Skeletal muscle satellite cell (primary cell): ENCODE measurements around the gene CAND2.
"Not testable (repeated sequence)": the region's sequence is repeated elsewhere in the genome, so short reads cannot be mapped to it uniquely, and the experiment has no call there.

Source experiments
- H3K27me3 ChIP-seq: 2 replicates; pipeline ENCODE4 v1.7.0; 2013; ENCODE audit warnings: low read length; ENCODE audit not compliant: control insufficient read depth, insufficient read depth
- H3K36me3 ChIP-seq: 2 replicates; pipeline ENCODE4 v1.7.0; 2013; ENCODE audit warnings: mild to moderate bottlenecking, control low read depth, low read length; ENCODE audit not compliant: insufficient read depth
- H3K4me1 ChIP-seq: 2 replicates; pipeline ENCODE4 v1.7.0; 2013; ENCODE audit warnings: low read length; ENCODE audit not compliant: control insufficient read depth, insufficient read depth
- H3K4me2 ChIP-seq: 2 replicates; pipeline ENCODE4 v1.7.0; 2013; ENCODE audit warnings: mild to moderate bottlenecking, low read length
- H3K4me3 ChIP-seq: 2 replicates; pipeline ENCODE4 v1.7.0; 2013; ENCODE audit warnings: low read length
- H3K9ac ChIP-seq: 2 replicates; pipeline ENCODE4 v1.7.0; 2013; ENCODE audit warnings: mild to moderate bottlenecking, low read depth, low read length, moderate library complexity
- H3K9me3 ChIP-seq: replicated peaks from 2 replicates; pipeline ENCODE4 v1.7.0; 2013; ENCODE audit warnings: mild to moderate bottlenecking, control low read depth, low read length

The CAND2 gene

GRCh38 chr3:12835052-12835665 lies 38.7 kb downstream of the CAND2 start:
- Histone ChIP-seq H3K9me3 (no peaks in the 10 kb centered on the region), H3K4me3 (no peak overlapping the region), H3K4me2 (no peak overlapping the region), H3K4me1 (peaks cover 33% of the 10 kb centered on the region), H3K9ac (no peak overlapping the region), H3K36me3 (peaks cover 91% of the 10 kb centered on the region), H3K27me3 (no peaks in the 10 kb centered on the region)

GRCh38 chr3:12837295-12837986 lies 41.0 kb downstream of the CAND2 start:
- no peak overlapping the region for H3K9ac ChIP-seq
- peaks cover 85% of the 10 kb centered on the region for H3K36me3 ChIP-seq
- peak overlapping the region; percentile 96 for H3K4me2 ChIP-seq
- H3K9me3 ChIP-seq: no peaks in the 10 kb centered on the region
- peaks cover 33% of the 10 kb centered on the region for H3K4me1 ChIP-seq
- H3K4me3 ChIP-seq: peak overlapping the region; percentile 35
- no peaks in the 10 kb centered on the region for H3K27me3 ChIP-seq

GRCh38 chr3:12838179-12838965 lies 41.9 kb downstream of the CAND2 start:
- Histone ChIP-seq H3K36me3 (peaks cover 75% of the 10 kb centered on the region), H3K9ac (no peak overlapping the region), H3K4me3 (peak overlapping the region; percentile 22), H3K4me1 (peaks cover 33% of the 10 kb centered on the region), H3K9me3 (no peaks in the 10 kb centered on the region), H3K4me2 (peak overlapping the region; percentile 96), H3K27me3 (no peaks in the 10 kb centered on the region)

GRCh38 chr3:12839156-12839946 lies 42.9 kb downstream of the CAND2 start:
- peak overlapping the region; percentile 98 for H3K9ac ChIP-seq
- H3K4me1 ChIP-seq: peaks cover 33% of the 10 kb centered on the region

GRCh38 chr3:12840148-12840547 lies 43.7 kb downstream of the CAND2 start:
- peak overlapping the region; percentile 96 for H3K4me2 ChIP-seq
- H3K9ac ChIP-seq: peak overlapping the region; percentile 98
- H3K9me3 ChIP-seq, H3K27me3 ChIP-seq: not testable (repeated sequence)
- H3K4me1 ChIP-seq: peaks cover 33% of the 10 kb centered on the region
- H3K4me3 ChIP-seq: peak overlapping the region; percentile 95
- peaks cover 58% of the 10 kb centered on the region for H3K36me3 ChIP-seq

More at GRCh38 chr3:12839156-12839946, 42.9 kb downstream of the CAND2 start:
- Histone ChIP-seq H3K4me3 (peak overlapping the region; percentile 95), H3K9me3 (no peaks in the 10 kb centered on the region), H3K27me3 (no peaks in the 10 kb centered on the region), H3K4me2 (peak overlapping the region; percentile 96), H3K36me3 (peaks cover 66% of the 10 kb centered on the region)

- Histone ChIP-seq H3K9me3 (no peaks in the 10 kb centered on the region), H3K27me3 (no peaks in the 10 kb centered on the region), H3K4me1 (peaks cover 33% of the 10 kb centered on the region), H3K36me3 (peaks cover 52% of the 10 kb centered on the region), H3K4me3 (peak overlapping the region; percentile 95), H3K9ac (peak overlapping the region; percentile 98), H3K4me2 (peak overlapping the region; percentile 96)
Measured at GRCh38 chr3:12840591-12841148, 44.2 kb downstream of the CAND2 start.

- Histone ChIP-seq H3K9me3 (no peaks in the 10 kb centered on the region), H3K9ac (peak within 1 kb of the TSS; percentile 98), H3K4me1 (peaks cover 33% of the 10 kb centered on the region), H3K4me3 (peak within 1 kb of the TSS; percentile 95), H3K27me3 (no peaks in the 10 kb centered on the region), H3K4me2 (peak within 1 kb of the TSS; percentile 96), H3K36me3 (peaks cover 45% of the 10 kb centered on the region)
Measured at GRCh38 chr3:12841149-12841969, 44.9 kb downstream of the CAND2 start, which contains the start of gene RPL32. Gene RPL32, minus strand, starts transcription at chr3:12841565. Its CDS starts 1,328 bp downstream, at chr3:12840237.

- peak overlapping the region; percentile 37 for H3K4me3 ChIP-seq
- H3K9me3 ChIP-seq: no peaks in the 10 kb centered on the region
- peak overlapping the region; percentile 96 for H3K4me2 ChIP-seq
- peaks cover 40% of the 10 kb centered on the region for H3K36me3 ChIP-seq
- H3K27me3 ChIP-seq: no peaks in the 10 kb centered on the region
- H3K9ac ChIP-seq: peak overlapping the region; percentile 98
- H3K4me1 ChIP-seq: peaks cover 30% of the 10 kb centered on the region
Measured at GRCh38 chr3:12841970-12842328, 45.5 kb downstream of the CAND2 start.

GRCh38 chr3:12842469-12842868 lies 46.0 kb downstream of the CAND2 start:
- H3K4me2 ChIP-seq: no peak overlapping the region
- no peaks in the 10 kb centered on the region for H3K27me3 ChIP-seq

GRCh38 chr3:12845811-12846210 lies 49.3 kb downstream of the CAND2 start:
- no peak overlapping the region for H3K9ac ChIP-seq
- H3K27me3 ChIP-seq: peaks cover 2% of the 10 kb centered on the region
- peaks cover 3% of the 10 kb centered on the region for H3K36me3 ChIP-seq
- H3K4me3 ChIP-seq: no peak overlapping the region
- H3K4me1 ChIP-seq: no peaks in the 10 kb centered on the region
- H3K4me2 ChIP-seq: no peak overlapping the region
- no peaks in the 10 kb centered on the region for H3K9me3 ChIP-seq

More at GRCh38 chr3:12842469-12842868, 46.0 kb downstream of the CAND2 start:
- H3K36me3 ChIP-seq: peaks cover 34% of the 10 kb centered on the region
- H3K4me1 ChIP-seq: peaks cover 26% of the 10 kb centered on the region
- H3K9ac ChIP-seq: no peak overlapping the region
- H3K4me3 ChIP-seq: no peak overlapping the region
- H3K9me3 ChIP-seq: no peaks in the 10 kb centered on the region
